ENCODE data around the gene PASK. TPM values are rescaled to one million over a fixed set of nuclear protein-coding genes. Genes with fewer than 3 reads are reported as not detected.
A peak's percentile ranks its signal among the peaks of the same experiment; 100 is the strongest.

Gene PASK
- total RNA-seq, 1 experiment from 2014 or later: 45.8 TPM

DNA sequence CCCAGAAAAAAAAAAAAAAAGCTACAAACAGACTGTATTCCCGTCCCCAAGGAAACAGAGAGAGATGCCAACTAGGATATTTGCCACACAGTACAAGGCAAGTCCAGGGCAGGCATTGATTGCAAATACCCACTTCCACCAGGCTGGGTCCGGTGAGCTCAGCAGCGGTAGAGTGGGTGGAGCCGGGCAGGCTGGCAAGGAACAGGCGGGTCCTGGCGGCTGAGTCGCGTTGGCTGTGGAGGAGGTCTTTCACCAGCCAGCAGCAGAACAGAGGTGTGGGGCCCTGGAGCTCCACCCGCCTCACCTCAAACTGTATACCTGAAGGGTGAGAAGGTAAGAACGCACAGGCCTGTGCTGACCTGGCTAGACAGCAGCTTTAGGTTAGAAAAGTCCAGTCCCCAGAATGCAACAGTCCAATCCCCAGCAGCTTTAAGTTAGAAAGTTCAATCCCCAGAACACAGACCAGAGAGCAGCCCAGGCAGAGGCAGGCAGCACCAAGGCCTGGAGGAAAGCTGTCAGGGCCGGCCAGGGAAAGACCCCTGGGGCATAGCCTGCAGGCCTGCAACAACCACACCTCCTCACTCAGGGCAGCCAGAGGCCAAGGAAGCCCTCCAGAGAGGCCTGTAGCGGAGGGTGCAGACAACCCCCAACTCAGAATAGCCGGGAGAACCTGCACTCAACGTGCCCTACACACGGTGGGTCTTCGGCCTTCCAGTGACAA is 25.3 kb downstream of the PASK start:
- H3K27me3 ChIP-seq (ENCODE audit: insufficient read depth, low read length): no peaks in the 10 kb centered on the region
- H3K79me2 ChIP-seq (ENCODE audit: insufficient read depth, low read length): no peaks in the 10 kb centered on the region
- H3K27ac ChIP-seq (ENCODE audit: low read depth, low read length): no peak overlapping the region
- CTCF ChIA-PET: no interaction called here
- H3K4me3 ChIP-seq (replicated peaks in 1 of 2; ENCODE audit: low read depth in 1 of 2, low read length in 2 of 2): no peak overlapping the region
- H3K9me2 ChIP-seq (ENCODE audit: insufficient read depth): no peaks in the 10 kb centered on the region
- intact Hi-C loops (cut with micrococcal nuclease): no loop called here
- RAD21 ChIA-PET (ENCODE audit: low non-redundant PET in 1 of 2, low total read pairs in 2 of 2, uncharacterized antibody in 2 of 2, unreplicated experiment in 2 of 2): no interaction called here
- ATAC-seq (peak; percentile 88), DNase-seq (ENCODE audit: low read depth, low spot score) (no peak)
- H3K36me3 ChIP-seq (ENCODE audit: control insufficient read depth in 1 of 2, insufficient read depth in 2 of 2, low read length in 2 of 2): peaks cover 0 to 2% of the 10 kb centered on the region in 2 experiments; a peak in 1 of 4 replicates
- H3K9ac ChIP-seq (ENCODE audit: low read length): no peak overlapping the region
- H2AFZ ChIP-seq (ENCODE audit: low read depth, low read length, poor library complexity, severe bottlenecking): no peak overlapping the region
- no TSS peak for BruUV-seq (replicated peaks)
- H4K20me1 ChIP-seq (ENCODE audit: insufficient read depth): no peaks in the 10 kb centered on the region
- no peaks in the 10 kb centered on the region for H3K9me3 ChIP-seq (ENCODE audit: control insufficient read depth in 1 of 2, insufficient read depth in 1 of 2, low read depth in 1 of 2, low read length in 2 of 2)
- TF ChIP-seq POLR2A (IDR thresholded peaks at IDR 0.05; ENCODE audit: borderline replicate concordance, extremely low read depth, insufficient read depth, insufficient read length) (no peak), YY1 (IDR thresholded peaks at IDR 0.05; ENCODE audit: extremely low read depth, insufficient replicate concordance, low read depth, low read length) (no peak), SRF (IDR thresholded peaks at IDR 0.05; ENCODE audit: low read depth) (no peak), SP1 (IDR thresholded peaks at IDR 0.05; ENCODE audit: low read depth) (no peak), JUND (IDR thresholded peaks at IDR 0.05) (no peak), EGR1 (IDR thresholded peaks at IDR 0.05; ENCODE audit: low read depth) (no peak), TCF7L2 (IDR thresholded peaks at IDR 0.05; ENCODE audit: borderline replicate concordance, extremely low read depth, insufficient read depth, insufficient read length) (no peak)
- TF ChIP-seq, protein P1, sequence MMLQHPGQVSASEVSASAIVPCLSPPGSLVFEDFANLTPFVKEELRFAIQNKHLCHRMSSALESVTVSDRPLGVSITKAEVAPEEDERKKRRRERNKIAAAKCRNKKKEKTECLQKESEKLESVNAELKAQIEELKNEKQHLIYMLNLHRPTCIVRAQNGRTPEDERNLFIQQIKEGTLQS (IDR thresholded peaks at IDR 0.05): no peak
- TF ChIP-seq, protein P2, sequence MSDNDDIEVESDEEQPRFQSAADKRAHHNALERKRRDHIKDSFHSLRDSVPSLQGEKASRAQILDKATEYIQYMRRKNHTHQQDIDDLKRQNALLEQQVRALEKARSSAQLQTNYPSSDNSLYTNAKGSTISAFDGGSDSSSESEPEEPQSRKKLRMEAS (IDR thresholded peaks at IDR 0.05): no peak
- TF ChIP-seq, protein P3, sequence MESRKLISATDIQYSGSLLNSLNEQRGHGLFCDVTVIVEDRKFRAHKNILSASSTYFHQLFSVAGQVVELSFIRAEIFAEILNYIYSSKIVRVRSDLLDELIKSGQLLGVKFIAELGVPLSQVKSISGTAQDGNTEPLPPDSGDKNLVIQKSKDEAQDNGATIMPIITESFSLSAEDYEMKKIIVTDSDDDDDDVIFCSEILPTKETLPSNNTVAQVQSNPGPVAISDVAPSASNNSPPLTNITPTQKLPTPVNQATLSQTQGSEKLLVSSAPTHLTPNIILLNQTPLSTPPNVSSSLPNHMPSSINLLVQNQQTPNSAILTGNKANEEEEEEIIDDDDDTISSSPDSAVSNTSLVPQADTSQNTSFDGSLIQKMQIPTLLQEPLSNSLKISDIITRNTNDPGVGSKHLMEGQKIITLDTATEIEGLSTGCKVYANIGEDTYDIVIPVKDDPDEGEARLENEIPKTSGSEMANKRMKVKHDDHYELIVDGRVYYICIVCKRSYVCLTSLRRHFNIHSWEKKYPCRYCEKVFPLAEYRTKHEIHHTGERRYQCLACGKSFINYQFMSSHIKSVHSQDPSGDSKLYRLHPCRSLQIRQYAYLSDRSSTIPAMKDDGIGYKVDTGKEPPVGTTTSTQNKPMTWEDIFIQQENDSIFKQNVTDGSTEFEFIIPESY (IDR thresholded peaks at IDR 0.05; ENCODE audit: extremely low read depth, insufficient replicate concordance, low read length): no peak
- H3K4me2 ChIP-seq (ENCODE audit: low read length): no peak overlapping the region
- POLR2A ChIA-PET: no interaction called here
- H3K4me1 ChIP-seq (ENCODE audit: control insufficient read depth in 1 of 2, insufficient read depth in 2 of 2, low read length in 2 of 2): peaks cover 0 to 6% of the 10 kb centered on the region in 2 experiments; a peak in 1 of 4 replicates

Data from HCT116 (cell line).